Skeletal muscle satellite cell (primary cell): ENCODE results near the gene SLC16A5.
"Not testable (repeated sequence)": the region's sequence is repeated elsewhere in the genome, so short reads cannot be mapped to it uniquely, and the experiment has no call there.

ENCODE experiments used
- H3K27me3 ChIP-seq: 2 replicates; pipeline ENCODE4 v1.7.0; 2013; ENCODE audit warnings: low read length; ENCODE audit not compliant: control insufficient read depth, insufficient read depth
- H3K36me3 ChIP-seq: 2 replicates; pipeline ENCODE4 v1.7.0; 2013; ENCODE audit warnings: mild to moderate bottlenecking, control low read depth, low read length; ENCODE audit not compliant: insufficient read depth
- H3K4me1 ChIP-seq: 2 replicates; pipeline ENCODE4 v1.7.0; 2013; ENCODE audit warnings: low read length; ENCODE audit not compliant: control insufficient read depth, insufficient read depth
- H3K4me2 ChIP-seq: 2 replicates; pipeline ENCODE4 v1.7.0; 2013; ENCODE audit warnings: mild to moderate bottlenecking, low read length
- H3K4me3 ChIP-seq: 2 replicates; pipeline ENCODE4 v1.7.0; 2013; ENCODE audit warnings: low read length
- H3K9ac ChIP-seq: 2 replicates; pipeline ENCODE4 v1.7.0; 2013; ENCODE audit warnings: mild to moderate bottlenecking, low read depth, low read length, moderate library complexity
- H3K9me3 ChIP-seq: replicated peaks from 2 replicates; pipeline ENCODE4 v1.7.0; 2013; ENCODE audit warnings: mild to moderate bottlenecking, control low read depth, low read length

SLC16A5 gene

DNA sequence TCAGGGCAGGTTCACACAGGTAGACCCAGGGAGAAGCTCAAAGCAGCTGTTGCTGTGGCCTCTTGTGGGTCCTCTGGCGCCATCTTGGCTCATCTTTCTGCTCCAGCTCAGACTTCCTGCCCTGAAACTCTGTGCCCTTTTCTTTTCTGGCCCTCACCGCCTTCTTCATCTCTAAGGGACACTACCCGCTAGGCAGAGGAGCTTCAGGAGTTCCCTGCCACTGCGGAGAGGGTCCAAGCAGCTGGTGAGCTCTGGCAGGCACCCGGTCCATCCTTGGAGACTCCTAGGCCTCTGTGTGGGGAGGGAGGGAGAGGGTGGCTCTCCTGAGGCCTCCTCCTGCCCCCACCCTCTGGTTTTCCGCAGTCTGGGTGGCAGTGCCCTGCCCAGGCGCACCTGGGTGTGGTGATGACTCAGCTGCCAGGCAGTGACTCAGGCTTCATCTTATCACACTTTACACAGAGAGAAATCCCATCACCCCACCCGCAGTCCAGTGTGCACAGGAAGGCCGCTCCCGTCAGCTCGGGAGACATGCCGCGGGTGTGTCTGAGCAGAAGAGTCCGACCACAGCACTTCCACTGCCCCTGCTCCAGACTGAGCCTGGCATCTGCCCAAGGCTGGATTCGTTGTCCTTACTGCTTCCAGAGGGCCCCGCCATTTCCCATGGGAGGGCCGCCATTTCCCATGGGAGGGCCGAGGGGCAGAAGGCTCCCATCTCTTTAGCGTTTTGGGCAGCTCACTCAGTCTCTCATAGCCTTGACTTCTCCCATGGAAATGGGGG lies 36.5 kb downstream of the SLC16A5 start:
- Histone ChIP-seq H3K27me3 (no peaks in the 10 kb centered on the region), H3K4me3 (peak overlapping the region; percentile 28), H3K4me2 (peak overlapping the region; percentile 11), H3K4me1 (peaks cover 13% of the 10 kb centered on the region), H3K9ac (no peak overlapping the region), H3K9me3 (no peaks in the 10 kb centered on the region), H3K36me3 (peaks cover 3% of the 10 kb centered on the region)

GRCh38 chr17:75124819-75125162 lies 37.0 kb downstream of the SLC16A5 start:
- H3K4me1 ChIP-seq = peaks cover 13% of the 10 kb centered on the region
- H3K9me3 ChIP-seq = no peaks in the 10 kb centered on the region
- H3K36me3 ChIP-seq = peaks cover 9% of the 10 kb centered on the region
- peak overlapping the region; percentile 28 for H3K4me3 ChIP-seq
- H3K4me2 ChIP-seq = no peak overlapping the region
- H3K9ac ChIP-seq = no peak overlapping the region
- no peaks in the 10 kb centered on the region for H3K27me3 ChIP-seq

DNA sequence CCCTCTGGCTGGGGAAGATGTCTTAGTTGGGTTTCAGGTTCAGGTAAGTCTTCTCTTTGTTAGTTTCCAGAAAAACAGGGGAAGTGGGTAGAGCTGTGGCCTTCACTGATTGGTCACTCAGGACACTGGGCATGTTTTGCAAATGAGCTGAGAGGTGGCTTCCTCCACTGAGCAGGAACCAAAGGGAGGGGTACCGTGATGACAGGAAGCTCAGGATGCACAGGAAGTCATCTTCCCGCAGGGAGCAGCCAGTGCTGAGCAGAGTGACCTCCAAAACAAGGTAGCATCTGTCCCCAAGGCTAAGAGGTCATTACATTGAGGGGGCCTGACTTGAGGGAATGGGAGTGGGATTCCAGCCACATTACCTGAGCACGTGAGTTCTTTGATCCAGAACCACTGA lies 38.2 kb downstream of the SLC16A5 start:
- Histone ChIP-seq H3K4me3 (no peak overlapping the region), H3K4me1 (peaks cover 18% of the 10 kb centered on the region), H3K9ac (no peak overlapping the region)

DNA sequence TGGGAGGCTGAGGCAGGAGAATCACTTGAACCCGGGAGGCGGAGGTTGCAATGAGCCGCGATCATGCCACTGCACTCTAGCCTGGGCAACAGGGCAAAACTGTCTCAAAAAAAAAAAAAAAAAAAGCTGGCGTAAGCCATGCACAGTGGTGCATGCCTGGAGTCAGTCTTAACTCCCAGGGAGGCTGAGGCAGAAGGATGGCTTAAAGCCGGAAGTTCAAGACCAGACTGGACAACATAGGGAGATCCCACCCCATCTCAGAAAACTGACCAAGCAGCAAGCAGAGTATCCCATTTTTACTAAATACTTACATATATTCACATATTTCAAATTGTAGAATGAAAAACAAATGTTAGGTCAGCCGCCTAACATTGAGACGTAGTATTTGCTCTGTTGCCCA lies 39.2 kb downstream of the SLC16A5 start:
- H3K36me3 ChIP-seq = peaks cover 16% of the 10 kb centered on the region
- H3K4me1 ChIP-seq = peaks cover 18% of the 10 kb centered on the region
- no peaks in the 10 kb centered on the region for H3K27me3 ChIP-seq
- no peak overlapping the region for H3K4me2 ChIP-seq
- no peaks in the 10 kb centered on the region for H3K9me3 ChIP-seq
- H3K4me3 ChIP-seq = no peak overlapping the region
- no peak overlapping the region for H3K9ac ChIP-seq

More for the DNA sequence above, 38.2 kb downstream of the SLC16A5 start:
- H3K27me3 ChIP-seq = no peaks in the 10 kb centered on the region
- no peak overlapping the region for H3K4me2 ChIP-seq
- H3K36me3 ChIP-seq = peaks cover 16% of the 10 kb centered on the region
- H3K9me3 ChIP-seq = no peaks in the 10 kb centered on the region

- not testable (repeated sequence) for H3K4me3 ChIP-seq, H3K9ac ChIP-seq, H3K9me3 ChIP-seq, H3K4me2 ChIP-seq, H3K27me3 ChIP-seq
- H3K36me3 ChIP-seq = peaks cover 16% of the 10 kb centered on the region
- peaks cover 18% of the 10 kb centered on the region for H3K4me1 ChIP-seq
Observed at GRCh38 chr17:75127936-75128335, 40.2 kb downstream of the SLC16A5 start.

DNA sequence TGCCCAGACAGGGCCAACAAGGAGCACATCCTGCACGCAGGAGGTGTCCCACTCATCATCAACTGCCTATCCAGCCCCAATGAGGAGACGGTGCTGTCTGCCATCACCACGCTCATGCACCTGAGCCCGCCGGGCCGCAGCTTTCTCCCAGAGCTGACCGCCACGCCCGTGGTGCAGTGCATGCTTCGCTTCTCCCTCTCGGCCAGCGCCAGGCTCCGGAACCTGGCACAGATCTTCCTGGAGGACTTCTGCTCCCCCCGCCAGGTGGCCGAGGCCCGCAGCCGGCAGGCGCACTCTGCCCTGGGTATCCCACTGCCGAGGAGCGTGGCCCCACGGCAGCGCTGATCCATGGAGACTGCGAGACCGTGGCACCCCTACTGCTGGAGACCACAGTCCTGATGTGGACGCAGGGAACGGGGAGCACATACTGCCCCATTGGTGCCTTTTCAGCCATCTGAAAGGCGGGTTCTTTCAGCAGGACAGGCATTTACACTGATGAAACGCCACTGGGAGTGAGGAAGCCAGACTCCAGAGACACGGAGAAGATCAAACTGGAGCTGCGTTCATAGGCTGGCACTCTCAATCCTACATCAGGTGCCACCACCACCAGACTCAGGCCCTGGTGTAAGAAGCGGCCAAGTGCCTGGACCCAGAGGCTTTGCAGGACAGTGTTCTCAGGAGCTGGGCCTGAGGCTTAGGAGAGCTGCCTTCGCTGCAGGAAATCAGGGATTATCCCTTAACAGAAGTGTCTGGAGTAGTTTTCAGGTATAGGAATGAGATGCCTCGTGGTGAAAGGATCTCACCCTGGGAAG lies 41.1 kb downstream of the SLC16A5 start:
- Histone ChIP-seq H3K27me3 (no peaks in the 10 kb centered on the region), H3K4me1 (peaks cover 16% of the 10 kb centered on the region), H3K9me3 (no peaks in the 10 kb centered on the region), H3K9ac (no peak overlapping the region), H3K4me3 (no peak overlapping the region), H3K4me2 (no peak overlapping the region), H3K36me3 (peaks cover 16% of the 10 kb centered on the region)

DNA sequence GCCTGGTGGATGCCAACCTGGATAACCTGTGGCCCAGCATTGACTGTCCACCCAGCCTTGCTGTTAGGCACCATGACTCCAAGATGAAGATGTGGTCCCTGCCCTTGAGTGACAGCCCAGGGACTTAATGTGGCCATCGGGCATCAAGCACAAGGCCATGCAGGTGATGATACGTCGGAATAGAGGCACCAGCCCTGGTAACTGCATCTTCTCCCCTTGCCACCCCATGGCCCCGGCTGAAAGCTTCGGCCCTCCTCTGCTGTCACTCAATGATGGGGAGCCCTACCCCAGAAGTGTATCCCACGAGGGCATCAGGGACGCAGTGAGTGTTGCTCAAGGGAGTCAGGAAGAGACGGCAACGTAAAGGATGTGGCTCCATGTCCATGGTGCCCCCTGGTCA lies 41.8 kb downstream of the SLC16A5 start:
- Histone ChIP-seq H3K9me3 (no peaks in the 10 kb centered on the region), H3K9ac (no peak overlapping the region), H3K4me3 (no peak overlapping the region), H3K27me3 (no peaks in the 10 kb centered on the region), H3K36me3 (peaks cover 16% of the 10 kb centered on the region), H3K4me1 (peaks cover 9% of the 10 kb centered on the region), H3K4me2 (no peak overlapping the region)

GRCh38 chr17:75130059-75130631 lies 42.4 kb downstream of the SLC16A5 start:
- H3K4me3 ChIP-seq = peak overlapping the region; percentile 94
- peak overlapping the region; percentile 95 for H3K9ac ChIP-seq
- H3K27me3 ChIP-seq = no peaks in the 10 kb centered on the region
- no peaks in the 10 kb centered on the region for H3K9me3 ChIP-seq
- H3K36me3 ChIP-seq = peaks cover 19% of the 10 kb centered on the region
- H3K4me1 ChIP-seq = peaks cover 5% of the 10 kb centered on the region
- peak overlapping the region; percentile 99 for H3K4me2 ChIP-seq

- Histone ChIP-seq H3K4me2 (peak overlapping the region; percentile 99), H3K9me3 (no peaks in the 10 kb centered on the region), H3K36me3 (peaks cover 25% of the 10 kb centered on the region), H3K27me3 (no peaks in the 10 kb centered on the region), H3K4me3 (peak overlapping the region; percentile 94), H3K4me1 (peaks cover 5% of the 10 kb centered on the region), H3K9ac (peak overlapping the region; percentile 95)
Observed at GRCh38 chr17:75130632-75131277, 43.0 kb downstream of the SLC16A5 start.

DNA sequence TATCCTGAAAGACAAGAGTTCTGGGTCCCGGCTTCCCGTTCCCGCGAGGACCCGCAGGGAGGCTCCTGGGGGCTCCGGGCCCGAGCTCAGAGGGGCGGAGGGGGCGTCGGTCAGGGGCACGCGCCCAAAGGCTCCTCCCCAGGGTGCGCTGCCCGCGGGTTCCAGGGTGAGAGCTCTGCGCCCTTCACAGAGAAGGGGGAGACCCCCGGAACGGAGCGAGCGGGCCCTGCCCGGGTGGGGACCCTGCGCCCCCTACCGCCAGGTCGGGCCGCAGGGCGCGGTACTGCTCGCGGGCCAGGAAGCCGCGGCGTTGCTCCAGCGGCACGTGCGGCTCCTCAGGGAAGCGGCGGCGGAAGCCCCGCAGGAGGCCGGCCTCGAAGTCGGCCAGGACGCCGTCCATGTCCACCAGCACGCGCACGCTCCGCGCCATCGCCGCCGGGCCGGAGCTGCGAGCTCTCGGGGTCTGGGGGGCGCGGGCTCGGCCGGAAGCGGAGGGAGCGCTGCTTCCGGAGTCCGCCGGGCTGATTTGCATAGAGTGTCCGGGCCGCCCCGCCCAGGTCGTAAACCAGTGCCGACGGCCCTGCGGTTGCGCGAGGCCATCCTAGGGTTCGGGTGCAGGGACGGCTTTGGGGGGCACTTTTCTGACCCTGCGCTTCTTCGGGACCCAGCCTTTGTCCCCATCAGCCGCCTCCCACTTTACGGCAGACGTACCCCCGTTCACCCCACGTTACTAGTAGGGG lies 43.7 kb downstream of the SLC16A5 start, which contains the start of gene NT5C:
TSS of gene NT5C (minus strand) at position 465 of the 740 bp plus-strand sequence. CDS start at position 430, 35 bp downstream.
- peak within 1 kb of the TSS; percentile 94 for H3K4me3 ChIP-seq
- H3K9me3 ChIP-seq = no peaks in the 10 kb centered on the region
- peaks cover 29% of the 10 kb centered on the region for H3K36me3 ChIP-seq
- H3K4me1 ChIP-seq = peaks cover 5% of the 10 kb centered on the region
- H3K9ac ChIP-seq = peak within 1 kb of the TSS; percentile 95
- H3K27me3 ChIP-seq = no peaks in the 10 kb centered on the region
- peak within 1 kb of the TSS; percentile 99 for H3K4me2 ChIP-seq
